Heart left ventricle (tissue), 16 donors: ENCODE results near the gene RPTOR. TPM values are rescaled to one million over a fixed set of nuclear protein-coding genes. Genes with fewer than 3 reads are reported as not detected.

Experiments used
- ATAC-seq, 4 donors: fragments of 200-7000 bp; cut with Tn5 transposase; one replicate each; pipeline ENCODE4 v1.9.1; 2020 to 2022; ENCODE audit warnings: moderate library complexity in 4 of 4, mild to moderate bottlenecking in 3 of 4, moderate number of reproducible peaks in 1 of 4
- DNase-seq, 5 donors: peaks; one replicate each; pipeline ENCODE4 v3.0.0-alpha.2; 2020
- H3K27ac ChIP-seq, 12 donors: fragments of 200-600 bp; sonication (generic) in 4 of 12; one replicate each; pipeline versions ENCODE4 v1.5.0 to v1.8.0; 2016 to 2022; ENCODE audit warnings: mild to moderate bottlenecking in 2 of 12
- H3K27me3 ChIP-seq, 9 donors: fragments of 200-600 bp; sonication (generic) in 2 of 9; one replicate each; pipeline versions ENCODE4 v1.5.1 to v1.8.0; 2016 to 2022; ENCODE audit warnings: mild to moderate bottlenecking in 3 of 9
- H3K36me3 ChIP-seq, 9 donors: fragments of 200-600 bp; sonication (generic) in 2 of 9; one replicate each; pipeline versions ENCODE4 v1.5.0 to v1.8.0; 2018 to 2022; ENCODE audit warnings: mild to moderate bottlenecking in 2 of 9
- H3K4me1 ChIP-seq, 12 donors: fragments of 200-600 bp; sonication (generic) in 4 of 12; one replicate each; pipeline versions ENCODE4 v1.5.0 to v1.8.0; 2016 to 2022; ENCODE audit warnings: mild to moderate bottlenecking in 3 of 12
- H3K4me3 ChIP-seq, 12 donors: fragments of 200-600 bp; sonication (generic) in 4 of 12; one replicate each; pipeline versions ENCODE4 v1.5.0 to v1.8.0; 2017 to 2022; ENCODE audit warnings: mild to moderate bottlenecking in 9 of 12, moderate library complexity in 4 of 12
- H3K9me3 ChIP-seq, 12 donors: fragments of 200-600 bp; sonication (generic) in 4 of 12; one replicate each; pipeline versions ENCODE4 v1.5.0 to v1.8.0; 2016 to 2022; ENCODE audit warnings: mild to moderate bottlenecking in 1 of 12
- CTCF ChIP-seq, 12 donors: fragments of 200-600 bp; sonication (generic) in 4 of 12; IDR thresholded peaks; one replicate each; pipeline versions ENCODE4 v1.5.0 to v1.8.0; 2018 to 2022; ENCODE audit warnings: antibody characterized with exemption in 12 of 12, mild to moderate bottlenecking in 5 of 12
- POLR2A ChIP-seq, 2 donors: fragments of 450-650 bp; IDR thresholded peaks; one replicate each; pipeline ENCODE4 v1.6.1; 2017; ENCODE audit warnings: antibody characterized with exemption in 2 of 2, mild to moderate bottlenecking in 2 of 2, moderate library complexity in 2 of 2
- WGBS, 4 donors: extraction: QIAGEN DNeasy Blood & Tissue Kit in 2 of 4; methylation state at CpG; one replicate each; pipeline versions ENCODE4 v1.1.5 to v1.1.7; 2013 to 2018; 5-methylcytosine and 5-hydroxymethylcytosine counted together
- intact Hi-C, 10 donors: fragments of 100-400 bp; cut with DNase I; formaldehyde crosslinking; loops; one replicate each; pipeline versions ENCODE4 v1.11.1 to v1.14.2; 2022
- polyA plus RNA-seq, 2 donors: library from polyadenylated mRNA; stranded (reverse); fragments of 200-250 nt; gene quantifications; one replicate each; pipeline ENCODE4 v1.2.3, GENCODE V29; 2013
- total RNA-seq, 9 donors: library from RNA; depleted of rRNA in 2 of 9; stranded (reverse); fragments of >200 nt in 2 of 9; fragmentation: NEBNext Ultra II Directional in 3 of 9; extraction: Animal tissue kit (Norgen Biotek cat#: 25700) in 3 of 9; gene quantifications; one replicate each; pipeline versions ENCODE4 v1.1.0 to v1.2.4, GENCODE V29; 2016 to 2023
- donor health status: ischemic (EF 13 %, LVEDD 7.1; RV severe dilation, severe dysfunction).
- donor health status: healthy with polysubstance abuse.
- donor health status: DM: no; HTN: yes; CAD: no.
- donor health status: DM: no; HTN: no; CAD: no.
- donor health status: ischemic (EF 25% LVEDD 6.9; RV normal size, moderate dysfunction).
- donor health status: ischemic (EF 25% LVEDD 5.7; RV mildly dilated, moderate dysfunction).
- donor health status: healthy.
- donor health status: DM: yes; HTN: yes; CAD: no.
- donor health status: ischemic (EF 35%, LVEDD 5.7; RV mildly dilated, moderate dysfunction).
- donor health status: nonischemic (EF 11% LVEDD 7.7; RV severe dilation, severe dysfunction).
- donor health status: DM: yes; HTN: yes; CAD: no.
- donor health status: PGD.
- donor health status: ischemic (EF 29% LVEDD 5.4; RV normal size, mild dysfunction).
- donor health status: nonischemic (EF 23%, LVEDD 6.1; RV moderate dilation, normal function).

Gene RPTOR
- total and polyA plus RNA-seq, 11 donors: 14.7 to 31.7 (median 26.0) TPM

- 88 to 97% (median 92%) methylated on average over 2 of the region's 2 CpGs for WGBS, 4 donors
- Histone ChIP-seq H3K27ac (no peak overlapping the region), H3K4me1 (peaks cover 0 to 32% (median 4%) of the 10 kb centered on the region in 12 donors), H3K9me3 (no peaks in the 10 kb centered on the region), H3K4me3 (no peak overlapping the region), H3K27me3 (no peaks in the 10 kb centered on the region), H3K36me3 (peaks cover 0 to 22% (median 0%) of the 10 kb centered on the region in 9 donors)
- ATAC-seq (no peak), DNase-seq (no peak)
- no peak for TF ChIP-seq CTCF (IDR thresholded peaks at IDR 0.05)
- TF ChIP-seq POLR2A (IDR thresholded peaks at IDR 0.05): no peak
- intact Hi-C loops: no loop called here
These were observed 231.2 kb downstream of the RPTOR start for GRCh38 chr17:80775863-80776262.

GRCh38 chr17:80777274-80777673 is 232.6 kb downstream of the RPTOR start:
- WGBS, 4 donors: 95 to 97% (median 96%) methylated on average over 6 of the region's 6 CpGs

GRCh38 chr17:80778716-80779115 is 234.1 kb downstream of the RPTOR start:
- intact Hi-C loops: no loop called here
- no peaks in the 10 kb centered on the region for H3K27me3 ChIP-seq
- no peak overlapping the region for H3K4me3 ChIP-seq
- H3K9me3 ChIP-seq: no peaks in the 10 kb centered on the region
- peaks cover 0 to 22% (median 0%) of the 10 kb centered on the region in 9 donors for H3K36me3 ChIP-seq
- peaks cover 0 to 56% (median 6%) of the 10 kb centered on the region in 12 donors for H3K4me1 ChIP-seq
- 98% methylated on average over 13 of the region's 13 CpGs for whole genome bisulfite sequencing, 4 donors
- TF ChIP-seq POLR2A (IDR thresholded peaks at IDR 0.05) (no peak), CTCF (IDR thresholded peaks at IDR 0.05) (no peak)
- H3K27ac ChIP-seq: no peak overlapping the region
- ATAC-seq (no peak), DNase-seq (no peak)

More at GRCh38 chr17:80777274-80777673, 232.6 kb downstream of the RPTOR start:
- TF ChIP-seq POLR2A (IDR thresholded peaks at IDR 0.05) (no peak), CTCF (IDR thresholded peaks at IDR 0.05) (no peak)
- no peak overlapping the region for H3K4me3 ChIP-seq
- H3K4me1 ChIP-seq: peaks cover 0 to 46% (median 4%) of the 10 kb centered on the region in 12 donors
- no peaks in the 10 kb centered on the region for H3K9me3 ChIP-seq
- intact Hi-C loops: no loop called here
- DNase-seq: no peak
- no peak for ATAC-seq
- peaks cover 0 to 22% (median 0%) of the 10 kb centered on the region in 9 donors for H3K36me3 ChIP-seq
- H3K27ac ChIP-seq: no peak overlapping the region
- H3K27me3 ChIP-seq: no peaks in the 10 kb centered on the region

GRCh38 chr17:80779336-80779735 is 234.7 kb downstream of the RPTOR start:
- intact Hi-C loops: no loop called here
- TF ChIP-seq CTCF (IDR thresholded peaks at IDR 0.05): no peak
- TF ChIP-seq POLR2A (IDR thresholded peaks at IDR 0.05): no peak
- 95 to 98% (median 96%) methylated on average over 24 of the region's 24 CpGs for WGBS, 4 donors
- H3K4me1 ChIP-seq: peaks cover 0 to 54% (median 6%) of the 10 kb centered on the region in 12 donors
- H3K27ac ChIP-seq: no peak overlapping the region
- H3K4me3 ChIP-seq: no peak overlapping the region
- DNase-seq: no peak
- no peaks in the 10 kb centered on the region for H3K9me3 ChIP-seq
- H3K27me3 ChIP-seq: no peaks in the 10 kb centered on the region
- ATAC-seq: no peak
- H3K36me3 ChIP-seq: peaks cover 0 to 18% (median 0%) of the 10 kb centered on the region in 9 donors
